EH (cell line): Measurements from ENCODE around the gene MASP2.
"Not testable (repeated sequence)": the region's sequence is repeated elsewhere in the genome, so short reads cannot be mapped to it uniquely, and the experiment has no call there.

Experiments used
- DNase-seq: peaks from one replicate; pipeline ENCODE4 v3.0.0-alpha.2; 2015; ENCODE audit warnings: low read depth

The MASP2 gene

GRCh38 chr1:11046625-11047365 lies at the start of gene MASP2:
MASP2 (minus strand) TSS chr1:11047239; CDS start chr1:11047207, 32 bp downstream.
- no peak for DNase-seq

- DNase-seq = not testable (repeated sequence)
Observed at GRCh38 chr1:11083784-11084183, 36.7 kb upstream of the MASP2 start.

GRCh38 chr1:11080931-11081330 lies 33.9 kb upstream of the MASP2 start:
- no peak for DNase-seq

GRCh38 chr1:11078631-11079030 lies 31.6 kb upstream of the MASP2 start:
- peak; percentile 74 for DNase-seq

GRCh38 chr1:11073398-11073797 lies 26.4 kb upstream of the MASP2 start:
- not testable (repeated sequence) for DNase-seq

GRCh38 chr1:11072216-11072917 lies 25.3 kb upstream of the MASP2 start:
- DNase-seq = no peak

- no peak for DNase-seq
Observed at GRCh38 chr1:11071463-11072215, 24.6 kb upstream of the MASP2 start.

GRCh38 chr1:11070876-11071275 lies 23.8 kb upstream of the MASP2 start:
- DNase-seq = no peak

- DNase-seq = no peak
Observed at GRCh38 chr1:11068600-11069473, 21.8 kb upstream of the MASP2 start.

GRCh38 chr1:11067716-11068599 lies 20.9 kb upstream of the MASP2 start:
- DNase-seq = no peak

GRCh38 chr1:11065796-11066195 lies 18.8 kb upstream of the MASP2 start:
- no peak for DNase-seq

- no peak for DNase-seq
Observed at GRCh38 chr1:11064942-11065341, 17.9 kb upstream of the MASP2 start.

- not testable (repeated sequence) for DNase-seq
Observed at GRCh38 chr1:11063937-11064537, 17.0 kb upstream of the MASP2 start.

- peak; percentile 40 for DNase-seq
Observed at GRCh38 chr1:11062965-11063401, 15.9 kb upstream of the MASP2 start.

- DNase-seq = no peak
Observed at GRCh38 chr1:11061652-11062365, 14.8 kb upstream of the MASP2 start.

- DNase-seq = peak; percentile 90
Observed at GRCh38 chr1:11059968-11060830, 13.2 kb upstream of the MASP2 start, which contains the start of gene SRM. SRM (minus strand) TSS chr1:11060018; CDS start chr1:11059943, 75 bp downstream.

GRCh38 chr1:11059155-11059967 lies 12.3 kb upstream of the MASP2 start:
- peak; percentile 14 for DNase-seq
